GM18505 (cell line): ENCODE results near the gene S1PR1.
"Not testable (repeated sequence)": the region's sequence is repeated elsewhere in the genome, so short reads cannot be mapped to it uniquely, and the experiment has no call there.

ENCODE experiments used
- ATAC-seq: cut with Tn5 transposase; IDR thresholded peaks from one replicate; pipeline ENCODE4 v1.9.1; 2021; ENCODE audit not compliant: unreplicated experiment
- POLR2A ChIP-seq: IDR thresholded peaks from 4 replicates; pipeline ENCODE4 v1.6.1; 2011; ENCODE audit warnings: borderline replicate concordance; ENCODE audit not compliant: insufficient read depth, insufficient read length; ENCODE audit errors: extremely low read depth

S1PR1 gene

DNA sequence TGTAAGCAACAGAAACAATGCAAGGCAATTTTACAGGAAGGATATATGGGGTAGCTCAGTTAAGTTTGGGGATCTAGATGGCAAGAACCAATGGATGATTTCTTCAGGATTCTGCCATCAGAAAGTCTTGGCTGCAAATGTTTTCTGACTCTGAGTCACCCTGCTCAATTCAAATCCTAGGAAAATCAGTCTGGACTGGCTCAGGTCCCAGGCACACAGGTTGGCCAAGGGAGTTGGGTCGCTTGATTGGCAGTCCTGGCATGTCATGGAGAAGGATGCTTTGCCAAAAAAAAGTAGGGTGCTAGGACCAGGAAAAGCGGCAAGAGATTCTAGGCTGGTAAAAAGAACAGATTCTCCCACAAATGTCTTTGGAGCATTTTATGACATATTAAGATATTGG lies 28.9 kb upstream of the S1PR1 start:
- no peak for TF ChIP-seq POLR2A
- no peak for ATAC-seq

DNA sequence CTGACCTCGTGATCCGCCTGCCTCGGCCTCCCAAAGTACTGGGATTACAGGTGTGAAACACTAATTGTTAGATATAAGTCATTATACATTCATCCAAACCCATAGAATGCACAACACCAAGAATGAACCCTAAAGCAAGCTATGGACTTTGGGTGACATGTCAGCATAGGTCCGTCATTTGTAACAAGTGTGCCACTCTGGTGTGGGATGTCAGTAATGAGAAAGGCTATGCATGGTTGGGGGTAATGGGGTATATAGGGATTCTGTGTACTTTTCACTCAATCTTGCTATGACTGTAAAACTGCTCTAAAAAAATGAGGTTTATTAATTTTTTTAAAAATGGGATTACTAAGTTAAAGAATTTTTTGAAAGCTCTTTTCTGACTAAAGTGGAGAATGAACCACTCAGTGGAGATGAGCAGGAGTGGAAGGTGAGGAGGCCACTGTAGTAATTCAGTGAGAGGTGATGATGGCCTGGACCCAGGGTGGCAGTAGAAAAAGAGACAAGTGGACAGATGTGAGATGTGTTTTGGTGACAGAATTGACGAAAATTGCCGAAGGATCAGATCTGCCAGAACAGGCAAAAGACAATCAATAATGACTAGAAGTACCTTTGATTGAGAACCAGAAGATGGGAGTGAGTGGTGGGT lies 21.3 kb upstream of the S1PR1 start:
- no peak for TF ChIP-seq POLR2A
- ATAC-seq, result no peak

DNA sequence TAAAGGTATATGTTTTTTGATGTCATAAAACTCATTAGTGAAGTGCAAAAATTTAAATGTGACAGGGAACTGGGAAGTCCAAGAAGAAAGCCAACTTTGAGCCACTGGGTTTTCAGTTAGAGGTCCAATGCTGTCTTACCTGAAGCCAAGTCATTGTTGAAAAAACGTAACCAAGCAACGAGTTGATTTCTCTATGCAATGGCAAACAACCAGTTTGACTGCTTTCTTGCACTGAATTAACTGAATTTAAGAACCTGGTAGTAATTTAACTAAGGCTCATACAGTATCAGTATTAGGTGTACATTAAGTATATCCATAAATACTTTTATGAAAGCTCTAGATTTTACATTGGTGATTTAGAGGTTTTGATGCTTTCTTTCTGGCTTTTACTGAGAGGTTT lies 20.2 kb upstream of the S1PR1 start:
- no peak for TF ChIP-seq POLR2A
- no peak for ATAC-seq

DNA sequence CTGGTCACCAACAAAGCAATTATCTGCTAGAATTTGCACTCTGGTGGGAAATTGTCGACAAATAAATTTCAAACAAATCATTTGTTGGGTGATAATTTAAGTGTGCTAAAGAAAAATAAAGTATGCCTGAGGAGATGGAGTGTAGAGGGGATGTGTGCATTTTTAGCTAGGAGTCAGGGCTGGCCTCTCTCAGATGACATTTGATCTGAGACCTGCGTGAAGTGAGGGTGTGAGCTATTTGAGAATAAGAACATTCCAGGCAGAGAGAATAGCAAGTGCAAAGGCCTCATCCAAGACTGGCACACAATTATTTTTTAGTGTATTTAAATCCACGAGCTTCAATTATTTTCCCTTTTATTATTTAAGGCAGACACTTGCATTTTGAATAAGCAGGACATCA lies 19.7 kb upstream of the S1PR1 start:
- no peak for TF ChIP-seq POLR2A

DNA sequence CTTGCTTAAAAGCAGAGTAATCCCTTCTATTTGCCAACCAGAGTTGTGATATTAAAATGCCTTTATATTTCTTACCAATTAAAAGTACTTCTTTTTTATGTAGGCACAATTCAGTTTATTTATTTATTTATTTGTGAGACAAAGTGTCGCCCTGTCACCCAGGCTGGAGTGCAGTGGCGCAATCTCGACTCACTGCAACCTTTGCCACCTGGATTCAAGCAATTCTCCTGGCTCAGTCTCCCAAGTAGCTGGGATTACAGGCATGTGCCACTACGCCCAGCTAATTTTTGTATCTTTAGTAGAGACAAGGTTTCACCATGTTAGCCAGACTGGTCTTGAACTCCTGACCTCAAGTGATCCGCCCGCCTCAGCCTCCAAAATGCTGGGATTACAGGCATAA lies 17.9 kb upstream of the S1PR1 start:
- not testable (repeated sequence) for ATAC-seq

More for the DNA sequence above, 19.7 kb upstream of the S1PR1 start:
- ATAC-seq, result no peak

DNA sequence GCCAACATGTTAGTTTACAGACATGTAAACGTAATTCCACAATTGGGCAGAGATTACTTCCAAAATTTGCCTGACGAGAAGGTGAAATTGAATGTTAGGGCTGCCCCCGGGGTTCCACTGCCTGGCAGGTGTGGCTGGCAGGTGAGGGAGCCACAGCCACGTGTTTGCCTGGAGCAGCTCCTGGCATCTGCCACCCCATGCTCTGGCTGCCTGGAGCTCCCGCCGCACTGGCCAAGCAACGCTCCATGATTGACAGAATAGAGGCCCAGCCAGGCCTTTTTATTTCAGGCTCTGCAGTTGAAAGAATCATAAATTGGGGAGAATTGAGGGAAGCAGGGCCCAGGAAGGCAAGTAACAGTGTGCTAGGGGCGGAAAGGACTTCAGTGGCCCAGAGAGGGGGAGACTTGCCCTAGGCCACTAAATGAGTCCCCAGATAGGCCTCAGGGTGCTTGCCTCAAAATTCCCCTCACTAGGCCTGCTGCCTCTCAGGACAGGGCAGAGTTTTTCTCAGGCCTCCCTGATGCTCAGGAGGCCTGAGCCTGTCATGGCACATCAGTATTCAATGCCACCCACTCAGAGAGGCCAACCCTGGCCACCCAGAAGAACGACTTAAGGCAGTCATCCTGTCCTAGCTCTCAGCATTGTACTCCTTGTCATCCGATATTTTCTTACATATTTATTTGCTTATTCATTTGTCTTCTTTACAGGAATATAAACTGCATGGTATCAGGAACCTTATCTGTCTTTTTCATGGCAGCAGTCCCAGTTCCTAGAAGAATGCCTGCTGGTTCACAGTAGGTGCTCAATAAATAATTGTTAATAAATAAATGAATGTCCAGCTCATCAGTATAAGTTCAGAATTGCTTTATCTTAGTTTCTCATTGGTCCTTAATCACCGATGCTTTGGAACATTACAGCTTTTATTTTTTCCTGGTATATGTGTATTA lies 16.6 kb upstream of the S1PR1 start:
- no peak for TF ChIP-seq POLR2A
- ATAC-seq, result no peak

DNA sequence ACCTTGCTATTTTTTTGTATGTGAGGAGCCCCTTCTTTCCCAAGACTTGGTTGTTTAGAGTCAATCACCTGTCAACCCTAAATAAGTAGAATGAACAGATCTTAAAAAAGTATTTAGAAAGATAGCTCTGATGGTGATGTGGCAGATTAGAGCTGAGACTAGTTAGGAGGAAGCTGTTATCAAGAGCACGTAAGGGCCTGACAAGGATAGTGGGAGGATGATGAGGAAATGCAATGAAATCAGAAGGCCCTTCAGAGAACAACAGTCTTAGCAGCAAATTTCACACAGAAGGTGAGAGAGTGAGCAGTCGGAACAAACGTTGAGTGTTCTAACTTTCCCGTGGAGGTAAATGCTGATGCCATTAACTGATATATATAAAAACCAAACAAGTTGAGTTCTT lies 15.9 kb upstream of the S1PR1 start:
- TF ChIP-seq POLR2A, result no peak
- no peak for ATAC-seq

DNA sequence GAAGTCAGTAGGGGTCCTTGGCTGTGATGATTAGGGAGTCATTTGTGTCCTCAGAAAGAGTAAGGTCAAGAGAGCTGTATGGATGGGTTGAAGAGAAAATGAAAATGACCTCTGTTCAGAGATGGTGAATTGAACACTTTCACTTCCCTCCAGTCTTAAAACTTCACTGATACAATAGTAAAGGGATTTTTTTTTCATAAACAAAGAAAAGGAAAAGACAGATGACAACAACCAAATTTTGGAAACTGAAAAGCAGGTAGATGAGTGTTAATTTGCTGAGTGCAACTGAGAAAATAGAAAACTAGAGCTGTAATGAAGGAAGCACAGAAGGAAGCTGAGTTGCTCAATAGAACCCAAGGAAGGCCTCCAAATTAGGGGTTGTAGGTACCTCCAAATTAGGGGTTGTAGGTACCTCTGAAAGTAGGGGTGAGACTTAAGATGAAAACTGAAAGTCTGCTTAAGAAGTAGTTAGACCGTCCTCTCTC lies 14.8 kb upstream of the S1PR1 start:
- no peak for TF ChIP-seq POLR2A
- ATAC-seq, result peak; percentile 98

DNA sequence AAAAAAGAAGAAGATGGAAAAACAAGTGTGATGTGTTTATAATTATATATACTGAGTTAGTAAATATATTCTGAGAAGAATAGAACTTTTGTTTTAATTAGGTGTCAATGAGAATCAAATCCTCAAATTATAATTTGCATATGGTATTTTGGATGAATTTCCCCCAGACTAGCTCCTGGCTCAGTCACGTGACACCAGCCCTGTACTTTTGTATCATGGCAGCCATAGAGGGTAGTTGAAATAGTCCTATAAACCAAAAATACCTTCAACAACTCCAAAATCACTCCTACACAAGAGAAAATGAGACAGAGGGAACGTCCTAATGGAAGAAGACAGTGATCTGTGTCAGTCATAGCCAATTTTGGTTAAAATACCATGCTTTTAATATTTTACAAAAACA lies 9.0 kb upstream of the S1PR1 start:
- ATAC-seq, result no peak
- no peak for TF ChIP-seq POLR2A

DNA sequence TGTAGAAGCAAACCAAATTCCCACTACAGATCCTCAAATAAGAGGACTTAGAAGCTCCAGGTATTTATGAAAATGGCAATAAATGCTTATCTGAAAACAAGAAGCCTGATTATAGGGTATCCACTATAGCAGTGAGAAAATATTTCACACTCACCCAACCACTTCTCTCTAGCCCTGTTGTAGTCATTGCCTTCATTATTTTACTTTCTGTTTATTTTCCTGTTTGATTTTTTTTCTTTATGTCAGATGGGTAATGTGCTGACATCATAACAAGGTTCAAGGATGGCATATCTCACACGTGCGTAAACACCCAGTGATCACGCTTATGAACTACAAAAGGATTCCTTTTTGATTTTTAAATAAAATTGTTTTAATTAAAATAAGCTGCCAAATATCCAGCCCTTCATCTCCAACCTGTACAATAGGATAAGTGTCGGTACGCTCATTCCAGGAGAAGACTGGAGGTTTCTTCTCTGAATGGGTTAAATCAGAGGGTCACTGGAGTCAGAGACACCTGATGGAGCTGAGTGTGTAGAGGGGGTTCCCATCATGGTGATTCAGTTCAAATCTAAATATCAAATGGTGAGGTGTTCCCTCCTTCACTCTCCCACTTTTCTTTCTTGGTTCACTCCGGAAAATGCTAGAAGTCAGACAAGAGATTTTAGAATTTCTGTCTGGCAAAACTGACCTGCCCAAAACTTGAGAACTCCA lies 8.2 kb upstream of the S1PR1 start:
- ATAC-seq, result no peak
- no peak for TF ChIP-seq POLR2A

DNA sequence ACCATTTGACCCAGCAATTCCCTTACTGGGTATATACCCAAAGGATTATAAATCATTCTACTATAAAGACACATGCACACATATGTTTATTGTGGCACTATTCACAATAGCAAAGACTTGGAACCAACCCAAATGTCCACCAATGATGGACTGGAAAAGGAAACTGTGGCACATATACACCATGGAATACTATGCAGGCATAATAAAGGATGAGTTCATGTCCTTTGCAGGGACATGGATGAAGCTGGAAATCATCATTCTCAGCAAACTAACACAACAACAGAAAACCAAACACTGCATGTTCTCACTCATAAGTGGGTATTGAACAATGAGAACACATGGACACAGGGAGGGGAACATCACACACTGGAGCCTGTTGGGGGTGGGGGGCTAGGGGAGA lies 4.6 kb upstream of the S1PR1 start:
- ATAC-seq, result not testable (repeated sequence)

DNA sequence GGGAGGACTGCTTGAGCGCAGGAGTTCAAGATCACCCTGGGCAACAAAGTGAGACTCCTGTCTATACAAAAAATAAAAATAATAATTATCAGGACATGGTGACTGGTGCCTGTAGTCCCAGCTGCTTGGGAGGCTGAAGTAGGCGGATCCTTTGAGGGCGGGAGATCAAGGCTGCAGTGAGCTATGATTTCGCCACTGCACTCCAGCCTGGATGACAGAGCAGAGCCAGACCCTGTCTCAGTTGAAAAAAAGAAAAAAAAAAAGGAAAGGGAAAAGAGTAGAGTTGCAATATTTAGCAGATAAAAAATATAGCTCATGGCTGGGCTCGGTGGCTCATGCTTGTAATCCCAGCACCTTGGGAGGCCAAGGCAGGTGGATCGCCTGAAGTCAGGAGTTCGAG lies 3.3 kb upstream of the S1PR1 start:
- no peak for ATAC-seq
- TF ChIP-seq POLR2A, result no peak

DNA sequence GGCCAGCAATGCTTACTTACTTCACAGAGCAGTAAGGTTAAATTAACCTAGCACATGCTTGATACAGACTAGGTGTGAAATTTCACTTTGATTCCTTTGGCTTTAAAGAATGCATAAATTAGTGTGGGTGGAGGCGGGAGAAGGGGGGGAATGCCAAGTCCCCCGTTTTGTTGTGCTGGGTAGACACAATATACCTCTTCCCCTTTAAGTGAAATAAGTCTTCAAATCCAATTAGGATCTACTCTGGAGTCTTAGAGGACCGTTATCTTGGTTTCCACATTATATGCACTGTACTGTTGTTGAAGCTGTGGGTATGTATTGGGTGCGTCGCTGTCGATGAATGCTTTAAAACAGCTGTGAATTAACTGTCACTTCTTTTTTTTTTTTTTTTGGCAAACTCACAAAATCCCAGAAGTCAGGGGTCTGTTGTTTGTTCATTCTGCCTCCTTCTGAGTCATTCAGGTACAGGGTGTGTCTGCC lies 1.6 kb upstream of the S1PR1 start:
- TF ChIP-seq POLR2A, result no peak
- no peak for ATAC-seq
